ENCODE results near the gene ARAP1.

ARAP1 gene

DNA sequence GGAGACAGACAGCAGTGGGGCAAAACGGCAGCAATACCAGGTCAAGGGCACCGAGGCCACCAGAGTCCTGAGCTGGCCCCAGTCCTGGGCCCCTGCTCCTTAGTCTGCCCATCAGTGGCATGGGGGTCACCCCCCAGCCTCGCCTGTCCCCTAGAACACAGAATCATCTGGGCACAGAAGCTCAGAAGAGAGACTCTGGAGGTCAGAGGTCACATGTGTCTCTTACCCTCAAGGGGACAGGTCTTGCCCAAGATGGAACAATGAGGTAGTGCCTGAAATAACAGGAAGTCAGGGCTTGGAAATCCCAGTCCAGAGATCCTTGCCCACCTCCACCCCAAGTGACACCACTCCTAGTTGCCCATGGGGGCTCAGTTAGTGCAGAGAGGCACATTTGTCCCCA lies 98.6 kb downstream of the ARAP1 start:
- Histone ChIP-seq H3K9me3 (replicated peaks; ENCODE audit: insufficient read depth, low read length) (no peaks in the 10 kb centered on the region), H3K4me2 (ENCODE audit: low read depth, low read length) (no peak overlapping the region), H3K4me3 (ENCODE audit: low read length) (no peak overlapping the region), H3K4me1 (ENCODE audit: low read length) (no peaks in the 10 kb centered on the region), H3K9me2 (replicated peaks; ENCODE audit: insufficient read depth, low read length) (no peaks in the 10 kb centered on the region), H3K36me3 (replicated peaks; ENCODE audit: insufficient read depth, low read length) (no peaks in the 10 kb centered on the region), H2AFZ (ENCODE audit: low read length) (no peak overlapping the region), H3F3A (ENCODE audit: insufficient read depth, low read length) (no peaks in the 10 kb centered on the region), H4K20me1 (ENCODE audit: insufficient read depth, low read length) (no peaks in the 10 kb centered on the region), H3K79me2 (ENCODE audit: low read length) (no peaks in the 10 kb centered on the region), H3K27ac (ENCODE audit: low read length) (no peak overlapping the region), H3K27me3 (replicated peaks; ENCODE audit: insufficient read depth, low read length) (peaks cover 10% of the 10 kb centered on the region), H3K9ac (ENCODE audit: low read length) (no peak overlapping the region)
- TF ChIP-seq, protein P1, sequence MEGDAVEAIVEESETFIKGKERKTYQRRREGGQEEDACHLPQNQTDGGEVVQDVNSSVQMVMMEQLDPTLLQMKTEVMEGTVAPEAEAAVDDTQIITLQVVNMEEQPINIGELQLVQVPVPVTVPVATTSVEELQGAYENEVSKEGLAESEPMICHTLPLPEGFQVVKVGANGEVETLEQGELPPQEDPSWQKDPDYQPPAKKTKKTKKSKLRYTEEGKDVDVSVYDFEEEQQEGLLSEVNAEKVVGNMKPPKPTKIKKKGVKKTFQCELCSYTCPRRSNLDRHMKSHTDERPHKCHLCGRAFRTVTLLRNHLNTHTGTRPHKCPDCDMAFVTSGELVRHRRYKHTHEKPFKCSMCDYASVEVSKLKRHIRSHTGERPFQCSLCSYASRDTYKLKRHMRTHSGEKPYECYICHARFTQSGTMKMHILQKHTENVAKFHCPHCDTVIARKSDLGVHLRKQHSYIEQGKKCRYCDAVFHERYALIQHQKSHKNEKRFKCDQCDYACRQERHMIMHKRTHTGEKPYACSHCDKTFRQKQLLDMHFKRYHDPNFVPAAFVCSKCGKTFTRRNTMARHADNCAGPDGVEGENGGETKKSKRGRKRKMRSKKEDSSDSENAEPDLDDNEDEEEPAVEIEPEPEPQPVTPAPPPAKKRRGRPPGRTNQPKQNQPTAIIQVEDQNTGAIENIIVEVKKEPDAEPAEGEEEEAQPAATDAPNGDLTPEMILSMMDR (IDR thresholded peaks at IDR 0.05; ENCODE audit: low read length), result no peak
- no peak for TF ChIP-seq EZH2 (optimal IDR thresholded peaks at IDR 0.05; ENCODE audit: low read depth, low read length)
- no peak for TF ChIP-seq EZH2phosphoT487 (IDR thresholded peaks at IDR 0.05; ENCODE audit: low read length)
- DNase-seq, result no peak

DNA sequence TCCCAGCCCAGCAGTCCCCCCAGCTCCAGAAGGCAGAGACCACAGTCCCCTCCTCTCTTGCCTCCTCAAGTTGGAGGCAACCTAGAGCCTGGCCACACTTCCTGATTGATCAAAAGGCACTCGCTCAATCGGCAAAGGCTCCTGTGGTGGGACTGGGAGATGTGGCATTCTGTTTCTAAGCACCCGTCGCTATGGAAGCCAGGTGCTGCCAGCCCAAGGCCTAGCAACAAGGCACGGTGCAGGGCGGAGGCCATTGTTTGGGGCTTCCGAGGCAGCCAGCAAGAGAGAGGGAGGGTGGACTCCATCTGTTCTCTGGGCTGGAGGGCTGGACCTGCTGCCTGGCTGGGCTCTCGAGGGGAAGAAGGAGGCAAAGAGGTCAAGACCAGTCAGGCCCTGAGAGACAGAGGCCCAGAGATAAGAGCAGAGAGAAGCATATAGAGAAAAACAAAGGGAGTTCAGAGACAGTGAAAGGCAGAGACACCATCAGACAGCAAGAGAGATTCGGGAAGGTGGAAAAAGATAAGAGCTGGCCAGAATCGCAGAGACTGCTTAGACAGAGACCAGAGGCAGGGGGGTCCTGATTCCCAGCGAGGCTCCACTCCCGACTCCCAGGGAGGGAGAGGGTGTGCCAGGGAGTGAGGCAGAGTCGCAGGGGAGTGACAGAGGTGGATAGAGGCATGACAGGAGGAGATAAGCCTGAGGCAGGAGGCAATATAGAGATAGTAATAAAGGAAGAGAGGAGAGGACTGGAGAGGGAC lies 99.2 kb downstream of the ARAP1 start:
- Histone ChIP-seq H3K9ac (ENCODE audit: low read length) (no peak overlapping the region), H3K4me1 (ENCODE audit: low read length) (no peaks in the 10 kb centered on the region), H3K9me2 (replicated peaks; ENCODE audit: insufficient read depth, low read length) (no peaks in the 10 kb centered on the region), H3K36me3 (replicated peaks; ENCODE audit: insufficient read depth, low read length) (no peaks in the 10 kb centered on the region), H3F3A (ENCODE audit: insufficient read depth, low read length) (no peaks in the 10 kb centered on the region), H4K20me1 (ENCODE audit: insufficient read depth, low read length) (no peaks in the 10 kb centered on the region), H3K9me3 (replicated peaks; ENCODE audit: insufficient read depth, low read length) (no peaks in the 10 kb centered on the region), H3K27ac (ENCODE audit: low read length) (no peak overlapping the region), H3K4me2 (ENCODE audit: low read depth, low read length) (no peak overlapping the region), H2AFZ (ENCODE audit: low read length) (no peak overlapping the region), H3K79me2 (ENCODE audit: low read length) (no peaks in the 10 kb centered on the region), H3K4me3 (ENCODE audit: low read length) (no peak overlapping the region), H3K27me3 (replicated peaks; ENCODE audit: insufficient read depth, low read length) (peaks cover 4% of the 10 kb centered on the region; the same call in 1 of the 2 replicates)
- no peak for DNase-seq
- no peak for TF ChIP-seq EZH2phosphoT487 (IDR thresholded peaks at IDR 0.05; ENCODE audit: low read length)
- no peak for TF ChIP-seq EZH2 (optimal IDR thresholded peaks at IDR 0.05; ENCODE audit: low read depth, low read length)
- TF ChIP-seq, protein P1 (IDR thresholded peaks at IDR 0.05; ENCODE audit: low read length), result no peak

DNA sequence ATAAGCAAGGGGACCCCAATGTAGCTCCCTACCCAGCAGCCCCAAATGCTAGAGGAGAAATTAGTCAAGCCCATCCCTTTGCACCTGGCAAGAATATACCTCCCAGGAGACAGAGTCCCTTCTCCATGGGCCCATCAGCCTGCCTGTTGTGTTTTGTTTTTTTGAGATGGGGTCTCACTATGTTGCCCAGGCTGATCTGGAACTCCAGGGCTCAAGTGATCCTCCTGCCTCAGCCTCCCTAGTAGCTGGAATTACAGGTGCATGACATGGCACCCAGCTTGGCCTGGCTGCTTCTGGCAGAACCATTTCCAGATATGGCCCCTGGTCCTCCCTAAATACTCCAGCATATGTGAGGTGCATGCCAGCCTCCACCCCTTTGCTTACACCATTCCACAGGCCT lies 100.1 kb downstream of the ARAP1 start:
- no peak for DNase-seq
- H3K27ac ChIP-seq (ENCODE audit: low read length), result no peak overlapping the region

More for the DNA sequence above, 100.1 kb downstream of the ARAP1 start:
- no peaks in the 10 kb centered on the region for H3K79me2 ChIP-seq (ENCODE audit: low read length)
- no peak overlapping the region for H2AFZ ChIP-seq (ENCODE audit: low read length)
- H3K4me1 ChIP-seq (ENCODE audit: low read length), result no peaks in the 10 kb centered on the region
- no peak overlapping the region for H3K4me2 ChIP-seq (ENCODE audit: low read depth, low read length)
- no peaks in the 10 kb centered on the region for H3K9me2 ChIP-seq (replicated peaks; ENCODE audit: insufficient read depth, low read length)
- H3F3A ChIP-seq (ENCODE audit: insufficient read depth, low read length), result no peaks in the 10 kb centered on the region
- peaks cover 3% of the 10 kb centered on the region; the same call in 1 of the 2 replicates for H3K27me3 ChIP-seq (replicated peaks; ENCODE audit: insufficient read depth, low read length)
- H3K36me3 ChIP-seq (replicated peaks; ENCODE audit: insufficient read depth, low read length), result no peaks in the 10 kb centered on the region
- no peaks in the 10 kb centered on the region for H3K9me3 ChIP-seq (replicated peaks; ENCODE audit: insufficient read depth, low read length)
- no peak overlapping the region for H3K9ac ChIP-seq (ENCODE audit: low read length)
- H3K4me3 ChIP-seq (ENCODE audit: low read length), result no peak overlapping the region
- H4K20me1 ChIP-seq (ENCODE audit: insufficient read depth, low read length), result no peaks in the 10 kb centered on the region
- TF ChIP-seq EZH2 (optimal IDR thresholded peaks at IDR 0.05; ENCODE audit: low read depth, low read length), result no peak
- TF ChIP-seq, protein P1 (IDR thresholded peaks at IDR 0.05; ENCODE audit: low read length), result no peak
- no peak for TF ChIP-seq EZH2phosphoT487 (IDR thresholded peaks at IDR 0.05; ENCODE audit: low read length)
